IMR-90 (cell line): ENCODE results near the gene RGSL1. TPM values are rescaled to one million over a fixed set of nuclear protein-coding genes. Genes with fewer than 3 reads are reported as not detected.

Experiments
- ATAC-seq: fragments of 200-7000 bp; cut with Tn5 transposase; 2 replicates; pipeline ENCODE4 v1.9.1; 2020; ENCODE audit warnings: low read depth, mild to moderate bottlenecking, moderate library complexity
- BruUV-seq: library from RNA; stranded (reverse); fragments of 400-500 nt; replicated peaks from 2 replicates; lab custom pipeline; 2021; lab: Mats Ljungman, UMichigan
- CTCF ChIA-PET: fragments of 300-600 bp; formaldehyde crosslinking; extraction: SDS; loops from one replicate; lab custom pipeline; 2021; ENCODE audit warnings: antibody characterized with exemption; lab: Yijun Ruan, JAX
- POLR2A ChIA-PET: fragments of 300-600 bp; sonication (Branson Sonifier 250); formaldehyde crosslinking; loops from one replicate; lab custom pipeline; 2022; ENCODE audit warnings: antibody characterized with exemption; ENCODE audit not compliant: unreplicated experiment; lab: Charles Lee
- DNase-seq: peaks from one replicate; pipeline ENCODE4 v3.0.0; 2013
- H2AFZ ChIP-seq: replicated peaks from 2 replicates; pipeline ENCODE3; 2013; ENCODE audit warnings: low read length, mild to moderate bottlenecking; ENCODE audit not compliant: poor library complexity
- H2AK5ac ChIP-seq: 2 replicates; pipeline ENCODE4 v1.6.1; 2013; ENCODE audit warnings: low read depth, low read length, inconsistent platforms
- H2AK9ac ChIP-seq: replicated peaks from 2 replicates; pipeline ENCODE3; 2013; ENCODE audit warnings: mild to moderate bottlenecking, low read depth, low read length, moderate library complexity; ENCODE audit not compliant: poor library complexity
- H2BK120ac ChIP-seq: 2 replicates; pipeline ENCODE4 v1.6.1; 2013; ENCODE audit warnings: low read depth, low read length, inconsistent platforms
- H2BK15ac ChIP-seq: 3 replicates; pipeline ENCODE4 v1.6.1; 2013; ENCODE audit warnings: low read depth, low read length, inconsistent platforms
- H2BK20ac ChIP-seq: 2 replicates; pipeline ENCODE4 v1.6.1; 2013; ENCODE audit warnings: low read depth, mild to moderate bottlenecking, inconsistent platforms, low read length, moderate library complexity
- H2BK5ac ChIP-seq: 2 replicates; pipeline ENCODE4 v1.6.1; 2013; ENCODE audit warnings: mild to moderate bottlenecking, low read depth, low read length, inconsistent platforms; ENCODE audit not compliant: poor library complexity, severe bottlenecking
- H3K14ac ChIP-seq: replicated peaks from 2 replicates; pipeline ENCODE4 v1.6.1; 2013; ENCODE audit warnings: low read depth, low read length, inconsistent platforms
- H3K18ac ChIP-seq: 2 replicates; pipeline ENCODE4 v1.6.1; 2013; ENCODE audit warnings: low read depth, low read length, control low read depth
- H3K23ac ChIP-seq: 2 replicates; pipeline ENCODE4 v1.6.1; 2013; ENCODE audit warnings: low read depth, low read length, inconsistent platforms
- H3K27ac ChIP-seq: 2 replicates; pipeline ENCODE4 v1.5.1; 2013; ENCODE audit warnings: mild to moderate bottlenecking, control low read depth, low read length; ENCODE audit not compliant: insufficient read depth
- H3K27me3 ChIP-seq: 2 replicates; pipeline ENCODE4 v1.6.1; 2013; ENCODE audit warnings: low read length; ENCODE audit not compliant: control insufficient read depth, insufficient read depth
- H3K36me3 ChIP-seq: 2 replicates; pipeline ENCODE4 v1.6.1; 2013; ENCODE audit warnings: low read length, mixed read lengths; ENCODE audit not compliant: control insufficient read depth, insufficient read depth
- H3K4ac ChIP-seq: 2 replicates; pipeline ENCODE4 v1.6.1; 2013; ENCODE audit warnings: low read depth, low read length, inconsistent platforms
- H3K4me1 ChIP-seq: 2 replicates; pipeline ENCODE4 v1.6.1; 2013; ENCODE audit warnings: low read length, mixed read lengths; ENCODE audit not compliant: control insufficient read depth, insufficient read depth
- H3K4me2 ChIP-seq: 2 replicates; pipeline ENCODE4 v1.6.1; 2013; ENCODE audit warnings: low read depth, mild to moderate bottlenecking, control low read depth, low read length, moderate library complexity
- H3K4me3 ChIP-seq: 2 replicates; pipeline ENCODE4 v1.5.1; 2013; ENCODE audit warnings: low read depth, mild to moderate bottlenecking, control low read depth, low read length, moderate library complexity; ENCODE audit not compliant: insufficient read depth
- H3K56ac ChIP-seq: 2 replicates; pipeline ENCODE4 v1.6.1; 2013; ENCODE audit warnings: low read length, inconsistent platforms; ENCODE audit not compliant: insufficient read depth; ENCODE audit errors: extremely low read depth
- H3K79me1 ChIP-seq, 2 experiments: 2 replicates each; pipeline ENCODE4 v1.6.1; 2013; ENCODE audit warnings: low read length in 2 of 2, inconsistent platforms in 1 of 2, low read depth in 1 of 2
- H3K9ac ChIP-seq: 2 replicates; pipeline ENCODE4 v1.6.1; 2013; ENCODE audit warnings: low read depth, low read length, control low read depth
- H3K9me1 ChIP-seq: 2 replicates; pipeline ENCODE4 v1.6.1; 2013; ENCODE audit warnings: low read length, inconsistent platforms; ENCODE audit not compliant: insufficient read depth
- H3K9me3 ChIP-seq: 2 replicates; pipeline ENCODE4 v1.6.1; 2013; ENCODE audit warnings: low read length; ENCODE audit not compliant: control insufficient read depth, insufficient read depth
- H4K20me1 ChIP-seq: 2 replicates; pipeline ENCODE4 v1.6.1; 2013; ENCODE audit warnings: low read length, inconsistent platforms; ENCODE audit not compliant: insufficient read depth
- H4K5ac ChIP-seq: 2 replicates; pipeline ENCODE4 v1.6.1; 2013; ENCODE audit warnings: mild to moderate bottlenecking, low read depth, low read length, control low read depth
- H4K8ac ChIP-seq, 2 experiments: 2 replicates each; pipeline ENCODE4 v1.6.1; 2013; ENCODE audit warnings: low read depth in 2 of 2, low read length in 2 of 2, control low read depth in 1 of 2, inconsistent platforms in 1 of 2
- H4K91ac ChIP-seq: 2 replicates; pipeline ENCODE4 v1.6.1; 2013; ENCODE audit warnings: low read depth, low read length, inconsistent platforms; ENCODE audit not compliant: insufficient read depth
- CHD1 ChIP-seq: IDR thresholded peaks from 2 replicates; pipeline ENCODE4 v1.6.1; 2012; ENCODE audit warnings: low read depth, low read length, improper control_type of control experiment
- CTCF ChIP-seq: conservative IDR thresholded peaks from 2 replicates; pipeline ENCODE4 v1.5.1; 2012; ENCODE audit warnings: mild to moderate bottlenecking, low read depth, low read length, improper control_type of control experiment
- NFE2L2 ChIP-seq: fragments of 150-350 bp; IDR thresholded peaks from 2 replicates; pipeline ENCODE4 v1.6.1; 2016; ENCODE audit warnings: low read depth, mild to moderate bottlenecking, low read length
- RAD21 ChIP-seq: IDR thresholded peaks from 2 replicates; pipeline ENCODE4 v1.6.1; 2012; ENCODE audit warnings: low read length, improper control_type of control experiment
- SMC3 ChIP-seq: fragments of 150-350 bp; IDR thresholded peaks from 2 replicates; pipeline ENCODE4 v1.6.1; 2016; ENCODE audit warnings: low read depth, mild to moderate bottlenecking, antibody characterized with exemption, low read length, moderate library complexity
- USF2 ChIP-seq: fragments of 150-350 bp; IDR thresholded peaks from 2 replicates; pipeline ENCODE4 v1.6.1; 2017; ENCODE audit warnings: mild to moderate bottlenecking, antibody characterized with exemption, low read length, low read depth
- WGBS, 2 experiments: methylation state at CpG; one replicate each; pipeline versions ENCODE4 v1.1.5 to v1.1.7; 2013; ENCODE audit warnings: missing lambda C conversion rate in 2 of 2; ENCODE audit not compliant: insufficient read length in 1 of 2; ENCODE audit errors: extremely low coverage in 2 of 2; 5-methylcytosine and 5-hydroxymethylcytosine counted together
- dilution Hi-C: fragments of 300-500 bp; cut with HindIII; formaldehyde crosslinking; loops from one replicate; pipeline ENCODE4 v1.14.3; 2018; ENCODE audit warnings: low sequenced_read_pairs; ENCODE audit not compliant: unreplicated experiment
- in situ Hi-C: fragments of 300-500 bp; cut with MboI; formaldehyde crosslinking; loops from 3 replicates; pipeline ENCODE4 v1.14.3; 2019; ENCODE audit warnings: low sequenced_read_pairs, inconsistent platforms, mixed read lengths
- intact Hi-C: fragments of 100-400 bp; cut with micrococcal nuclease; formaldehyde crosslinking; loops from 2 replicates; pipeline ENCODE4 v1.10.0; 2022
- polyA plus RNA-seq, 3 experiments: library from polyadenylated mRNA; depleted of rRNA; stranded (reverse); fragments of >200 nt; gene quantifications; 2 replicates each; pipeline ENCODE4 v1.2.3, GENCODE V29; 2012; ENCODE audit warnings: low replicate concordance in 1 of 3
- total RNA-seq: library from RNA; depleted of rRNA; stranded (reverse); fragments of >200 nt; gene quantifications from 2 replicates; pipeline ENCODE4 v1.2.3, GENCODE V29; 2012

Gene RGSL1
- total and polyA plus RNA-seq, 2 of the 4 experiments (the other 2 are of a cell fraction): not detected

- CTCF ChIA-PET: interaction anchor here (0.6 to 9.2 kb wide), 9 partner anchors 9 to 233 kb away, joined by 3 to 129 read pairs (median 3); partner anchors contain the start of gene RGS16
- WGBS, 2 experiments: no CpG with 5 or more reads among the region's 4 CpGs
- Histone ChIP-seq H3K14ac (no peak overlapping the region), H3K4me1 (no peaks in the 10 kb centered on the region; the same call in 1 of the 2 replicates), H4K5ac (no peak overlapping the region), H3K9me3 (no peaks in the 10 kb centered on the region), H3K27me3 (peaks cover 12% of the 10 kb centered on the region; the same call in 1 of the 2 replicates), H2AFZ (no peak overlapping the region), H3K4me3 (no peak overlapping the region), H2BK120ac (no peak overlapping the region), H2BK5ac (no peak overlapping the region), H3K27ac (no peak overlapping the region), H3K56ac (no peak overlapping the region), H3K79me1 (no peaks in the 10 kb centered on the region), H2BK15ac (no peak overlapping the region), H4K8ac (no peak overlapping the region), H3K36me3 (no peaks in the 10 kb centered on the region), H3K9ac (no peak overlapping the region), H4K91ac (no peak overlapping the region), H3K18ac (no peak overlapping the region), H4K20me1 (no peaks in the 10 kb centered on the region), H3K4ac (no peak overlapping the region), H3K9me1 (no peaks in the 10 kb centered on the region), H2AK5ac (no peak overlapping the region), H2AK9ac (no peak overlapping the region), H3K4me2 (no peak overlapping the region), H2BK20ac (no peak overlapping the region), H3K23ac (no peak overlapping the region)
- POLR2A ChIA-PET: interaction anchor here (0.6 kb wide), 1 partner anchor 13 kb away, joined by 3 read pairs; no protein-coding TSS in a partner anchor
- dilution Hi-C loops: no loop called here
- intact Hi-C loops: loop anchor here (2.0 to 10.0 kb wide), 3 partner anchors 149 to 1117 kb away; no protein-coding TSS in a partner anchor
- TF ChIP-seq RAD21: peak; percentile 67
- TF ChIP-seq NFE2L2: no peak
- peak; percentile 68 for TF ChIP-seq SMC3
- peak; percentile 84 for TF ChIP-seq CTCF
- TF ChIP-seq USF2: no peak
- no peak for TF ChIP-seq CHD1
- in situ Hi-C loops: loop anchor here (5.0 kb wide), 1 partner anchor 187 kb away; no protein-coding TSS in a partner anchor
- peak; percentile 69 for DNase-seq
- peak; percentile 92 for ATAC-seq
- no TSS peak for BruUV-seq
Observed at GRCh38 chr1:182595641-182596240, 145.8 kb downstream of the RGSL1 start.
